ENCODE data around the gene SLU7.

SLU7 gene

DNA sequence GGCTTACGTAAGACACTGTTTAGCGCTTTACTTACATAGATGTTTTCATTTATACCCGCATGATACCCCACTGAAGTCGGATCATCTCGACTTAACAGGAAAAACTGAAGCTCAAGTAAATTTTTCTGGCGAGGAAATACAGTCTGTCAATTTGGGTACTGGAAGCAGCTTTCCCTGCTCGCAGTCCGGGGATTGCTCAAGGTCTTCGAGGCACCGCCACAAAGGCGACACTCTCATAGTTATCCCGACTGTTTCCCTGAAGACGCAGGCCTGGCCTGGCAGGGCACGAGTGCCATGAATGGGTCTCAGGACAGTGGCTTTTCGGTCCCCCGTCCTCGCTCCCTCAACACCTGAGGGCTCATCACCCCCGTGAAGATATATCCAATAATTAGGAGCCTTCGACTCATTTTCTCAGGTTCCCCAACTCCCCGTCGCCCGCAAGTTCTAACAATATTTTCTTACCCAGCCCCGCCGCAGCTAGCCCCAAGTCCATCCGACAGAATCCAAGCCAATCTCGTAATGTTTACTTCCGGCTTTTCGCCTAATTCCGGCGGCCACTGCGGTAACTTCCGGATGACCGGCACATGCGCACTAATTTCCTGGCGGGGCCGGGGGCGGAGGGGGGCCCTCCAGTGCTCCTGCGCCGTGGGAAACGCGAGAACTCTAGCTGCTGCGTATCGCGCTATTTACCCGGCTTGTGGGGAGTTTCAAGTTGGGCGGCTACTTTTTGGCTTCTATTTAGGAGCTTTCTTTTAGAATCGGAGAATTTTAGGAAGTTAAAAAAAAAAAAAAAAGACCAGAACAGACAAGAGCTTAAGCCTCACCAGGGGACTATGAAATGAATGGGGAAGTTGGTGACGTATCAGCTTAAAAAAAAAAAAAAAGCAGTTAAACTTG lies at the start of gene SLU7:
Gene SLU7, minus strand, starts transcription at position 521 of the 897 bp plus-strand sequence. CDS start 3,787 bp downstream, outside the sequence.
- DNase-seq = peak; percentile 92

DNA sequence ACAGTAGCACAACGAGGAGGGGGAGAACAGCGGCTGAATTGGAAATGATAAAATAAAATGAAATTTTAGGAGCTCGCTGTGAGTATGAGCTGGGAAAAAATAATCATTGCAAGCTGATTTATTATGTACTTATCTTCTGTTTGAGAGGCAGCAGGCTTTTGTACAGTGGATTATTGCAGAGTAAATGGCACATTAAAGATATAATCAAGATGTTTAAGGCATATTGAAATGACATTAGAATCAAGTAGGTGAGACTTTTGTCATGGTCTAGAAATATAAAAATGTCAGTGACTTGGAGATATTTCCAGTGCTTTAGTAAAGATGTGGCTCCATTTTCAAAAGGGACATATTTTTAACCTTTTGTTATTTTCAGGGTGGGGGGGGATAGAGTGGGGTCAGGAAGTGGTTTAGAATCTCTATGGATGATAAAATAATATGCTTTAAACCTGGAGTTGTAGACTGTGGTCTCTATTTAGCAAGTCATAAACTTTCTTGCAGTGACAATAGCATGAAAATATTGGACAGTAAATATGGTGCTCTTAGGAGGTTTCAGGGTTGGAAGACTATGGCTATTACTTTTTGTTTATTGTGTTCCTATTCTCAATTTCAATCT lies 49.6 kb upstream of the SLU7 start:
- no peak for DNase-seq

GRCh38 chr5:160467555-160468362 lies 48.9 kb upstream of the SLU7 start:
- DNase-seq = no peak

GRCh38 chr5:160466889-160467554 lies 48.1 kb upstream of the SLU7 start:
- DNase-seq = no peak

DNA sequence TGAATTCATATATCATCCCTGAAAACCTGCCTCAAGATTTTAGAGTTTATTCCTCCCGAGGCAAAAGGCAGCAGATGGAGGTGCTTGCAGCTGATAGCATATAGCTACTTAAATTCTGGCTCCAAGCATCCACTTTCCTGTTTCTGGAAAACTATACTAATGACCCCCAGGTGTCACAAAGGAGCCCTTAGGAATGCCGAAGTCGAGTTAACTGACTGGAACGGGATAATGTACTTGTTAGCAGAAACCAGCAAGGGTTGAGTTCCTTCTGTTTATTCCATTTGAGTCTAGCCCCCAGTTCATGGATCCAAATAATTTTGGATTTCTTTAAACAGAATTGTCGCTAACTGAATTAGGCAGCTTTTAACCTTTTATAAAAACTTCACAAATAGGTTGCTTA lies 47.2 kb upstream of the SLU7 start:
- DNase-seq = no peak

- DNase-seq = no peak
Measured at GRCh38 chr5:160464466-160464797, 45.6 kb upstream of the SLU7 start.

DNA sequence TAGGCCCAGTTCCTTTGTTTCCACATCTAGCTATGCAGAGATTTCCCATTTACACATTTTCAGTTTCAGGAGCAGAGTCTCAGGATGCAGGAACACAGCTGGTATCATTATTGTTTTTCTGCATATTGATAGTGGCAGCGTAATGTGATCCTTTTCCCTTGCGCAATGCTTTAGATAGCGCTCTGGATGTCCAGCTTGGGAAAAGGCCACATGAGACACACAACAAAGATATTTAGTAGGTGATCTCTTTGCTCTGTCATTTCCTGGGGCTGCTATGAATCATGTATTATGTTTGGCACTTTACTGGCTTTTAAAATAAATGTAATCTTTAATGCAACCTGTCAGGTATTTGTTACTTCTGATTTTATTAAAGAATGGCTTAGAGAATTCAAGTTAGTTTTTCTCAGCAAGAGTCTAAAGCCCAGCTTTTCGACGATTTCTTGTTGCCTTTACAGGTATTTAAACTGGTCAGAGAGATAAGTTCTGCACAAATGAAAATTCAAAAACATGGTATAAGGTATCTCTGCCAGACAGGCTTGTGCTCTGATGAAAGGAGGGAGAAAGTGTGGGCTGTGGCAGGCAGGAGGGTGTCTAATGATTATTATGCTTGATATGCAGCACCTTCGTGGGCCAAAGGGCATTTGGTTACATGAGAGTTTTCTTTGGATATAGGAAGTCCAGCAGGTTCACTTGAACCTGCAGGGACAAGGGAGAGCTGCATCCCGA lies 45.0 kb upstream of the SLU7 start:
- DNase-seq = no peak

DNA sequence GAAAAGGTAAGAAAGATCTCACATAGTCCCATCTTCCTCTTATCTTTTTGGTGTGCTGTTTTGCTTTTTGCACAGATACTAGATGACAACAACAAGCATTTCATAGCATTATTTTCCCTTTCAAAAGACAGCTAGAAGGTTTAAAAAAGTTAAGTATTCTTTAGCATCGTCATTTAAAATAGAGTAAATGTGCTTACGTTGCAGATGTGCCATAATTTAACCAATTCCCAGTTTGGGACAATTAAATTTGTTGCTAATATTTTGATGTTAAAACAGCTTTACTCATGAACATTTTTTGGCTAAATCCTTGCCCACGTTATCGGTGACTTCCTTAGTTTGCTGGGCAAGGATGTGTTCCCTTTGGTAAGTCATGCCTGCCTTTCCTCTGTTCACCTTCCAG lies 44.3 kb upstream of the SLU7 start:
- DNase-seq = no peak

DNA sequence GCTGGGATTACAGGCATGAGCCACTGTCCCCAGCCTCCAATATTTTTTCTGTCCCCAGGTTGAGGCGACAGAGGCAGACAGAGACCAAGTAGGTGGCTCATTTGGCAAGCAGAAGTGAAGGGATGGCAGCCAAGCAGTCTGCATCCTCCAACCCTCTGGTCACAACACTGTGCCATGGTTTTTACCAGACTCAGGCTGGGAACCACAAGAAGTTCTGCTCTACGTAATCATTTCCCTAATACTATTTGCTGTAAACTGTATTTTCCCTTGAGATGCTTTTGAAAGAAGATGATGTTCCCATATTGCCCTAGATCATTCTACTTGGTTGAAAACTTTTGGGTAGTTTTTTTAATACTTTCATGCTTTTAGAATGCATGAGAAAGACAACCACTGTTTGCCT lies 43.3 kb upstream of the SLU7 start:
- no peak for DNase-seq

DNA sequence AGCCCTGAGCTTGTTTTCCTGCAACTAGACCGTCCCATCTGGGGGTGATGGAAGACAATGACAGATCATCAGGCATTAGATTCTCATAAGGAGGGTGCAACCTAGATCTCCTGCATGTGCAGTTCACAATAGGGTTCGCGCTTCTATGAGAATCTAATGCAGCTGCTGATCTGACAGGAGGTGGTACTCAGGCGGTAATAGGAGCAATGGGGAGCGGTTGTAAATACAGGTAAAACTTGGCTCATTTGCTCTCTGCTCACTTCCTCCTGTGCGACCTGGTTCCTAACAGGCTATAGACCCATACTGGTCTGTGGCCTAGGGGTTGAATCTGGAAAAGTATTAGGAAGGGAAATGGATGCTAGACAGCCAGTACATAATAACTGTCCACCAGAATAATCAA lies 42.5 kb upstream of the SLU7 start:
- no peak for DNase-seq

- no peak for DNase-seq
Measured at GRCh38 chr5:160460377-160461049, 41.6 kb upstream of the SLU7 start.

DNA sequence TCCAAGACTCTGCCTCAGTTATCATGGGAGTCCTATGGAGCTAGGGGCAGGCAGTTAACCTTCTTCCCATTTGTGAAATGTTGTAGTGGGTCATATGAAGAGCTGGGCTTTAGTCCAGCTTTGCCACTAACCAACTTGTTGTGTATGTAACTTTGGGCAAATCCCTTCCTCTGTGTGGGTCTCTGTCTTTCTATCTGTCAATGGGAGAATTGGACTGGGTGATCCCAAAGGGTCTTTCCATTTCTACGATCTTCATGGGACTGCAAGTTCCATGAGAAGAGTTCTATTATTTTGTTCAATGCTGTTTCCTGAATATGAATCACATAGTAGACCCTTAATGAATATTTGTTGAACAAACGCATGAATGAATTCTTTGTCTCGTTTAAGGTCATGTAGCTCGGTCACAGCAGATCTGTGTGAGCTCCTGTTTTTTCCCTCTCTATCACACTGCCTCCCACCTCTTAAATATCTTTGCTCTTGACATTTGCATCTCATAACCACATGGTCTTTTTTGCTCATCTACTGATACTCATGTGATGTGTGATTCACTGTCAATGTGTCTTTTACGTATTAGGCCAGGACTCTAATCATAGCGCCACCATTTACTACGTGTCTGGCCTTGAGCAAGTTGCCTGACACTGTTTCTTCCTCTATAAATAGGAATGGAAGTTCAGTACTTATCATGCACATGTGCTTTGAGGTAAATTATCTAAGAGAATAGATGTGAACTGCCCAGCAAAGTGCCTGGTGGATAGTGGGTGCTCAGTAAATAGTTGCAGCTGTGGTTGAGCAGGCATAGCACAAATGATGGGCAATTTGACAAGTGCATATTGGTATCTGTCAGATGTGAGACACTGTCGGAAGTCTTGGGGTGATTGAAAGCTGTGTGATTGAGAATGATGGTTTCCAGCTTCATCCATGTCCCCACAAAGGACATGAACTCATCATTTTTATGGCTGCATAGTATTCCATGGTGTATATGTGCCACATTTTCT lies 40.2 kb upstream of the SLU7 start:
- DNase-seq = no peak

DNA sequence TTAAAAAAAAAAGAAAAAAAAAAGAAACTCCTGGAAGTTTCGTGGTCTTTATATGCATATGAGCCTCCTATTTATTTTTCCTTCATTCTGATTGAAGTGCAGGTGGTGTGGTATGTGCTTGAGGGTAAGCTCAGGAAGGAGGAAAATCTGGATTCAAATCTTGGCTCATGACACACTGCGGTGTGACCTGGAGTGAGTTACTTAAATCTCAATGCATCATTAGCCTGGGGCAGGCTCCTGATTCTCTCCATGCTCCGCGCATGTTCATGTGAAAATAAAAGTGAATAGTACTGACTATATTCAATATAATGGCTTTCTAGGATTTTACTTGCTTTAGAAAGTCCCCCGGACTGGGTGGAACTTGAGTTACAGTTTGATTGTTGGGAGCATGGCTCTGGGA lies 38.4 kb upstream of the SLU7 start:
- no peak for DNase-seq

DNA sequence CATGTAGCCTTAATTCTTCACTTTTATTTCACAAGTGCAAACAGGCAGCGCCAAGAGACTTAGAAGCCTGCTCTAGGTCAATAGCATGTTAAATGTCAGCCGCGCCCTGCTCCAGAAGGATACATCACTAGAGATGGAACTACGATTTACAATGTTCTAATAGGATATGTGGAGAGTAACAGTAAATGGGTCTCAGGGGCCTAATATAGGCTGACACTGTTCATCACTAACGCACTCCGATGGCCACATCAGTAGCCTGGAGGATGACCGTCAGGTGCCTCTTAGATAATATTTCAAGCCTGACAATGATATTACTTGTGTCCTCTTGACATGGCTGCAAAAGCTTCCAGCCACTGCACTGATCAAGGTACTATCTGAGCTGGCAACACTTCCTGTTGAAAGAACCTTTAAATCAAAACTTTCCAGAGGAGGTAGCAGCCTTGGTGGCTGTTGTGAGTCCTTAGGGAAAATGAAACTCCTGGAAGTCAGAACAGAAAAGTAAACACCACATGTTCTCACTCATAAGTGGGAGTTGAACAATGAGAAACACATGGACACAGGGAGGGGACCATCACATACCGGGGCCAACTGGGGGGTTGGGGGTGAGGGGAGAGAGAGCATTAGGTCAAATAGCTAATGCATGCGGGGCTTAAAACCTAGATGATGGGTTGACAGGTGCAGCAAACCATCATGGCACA lies 37.7 kb upstream of the SLU7 start:
- DNase-seq = no peak

- no peak for DNase-seq
Measured at GRCh38 chr5:160455600-160455999, 36.7 kb upstream of the SLU7 start.

GRCh38 chr5:160453751-160454150 lies 34.9 kb upstream of the SLU7 start:
- DNase-seq = no peak

GRCh38 chr5:160452795-160453194 lies 33.9 kb upstream of the SLU7 start:
- DNase-seq = no peak

DNA sequence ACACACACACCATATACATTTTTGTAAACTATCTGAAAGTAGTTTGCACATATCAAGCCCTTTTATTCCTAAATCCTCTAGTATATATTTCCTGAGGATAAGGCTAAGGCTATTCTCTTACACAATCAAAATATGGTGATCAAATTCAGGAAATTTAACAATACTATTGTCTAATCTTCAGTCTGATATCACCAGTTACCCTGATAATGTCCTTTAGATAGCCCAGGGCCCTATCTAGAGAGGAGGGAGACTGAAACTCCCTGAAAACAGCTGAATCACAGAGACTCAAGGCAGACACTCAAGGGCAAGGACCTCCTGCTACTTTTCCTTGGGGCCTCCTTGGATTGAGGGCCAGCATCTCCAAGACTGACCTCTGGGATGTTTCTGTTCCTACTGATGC lies 33.2 kb upstream of the SLU7 start:
- no peak for DNase-seq

DNA sequence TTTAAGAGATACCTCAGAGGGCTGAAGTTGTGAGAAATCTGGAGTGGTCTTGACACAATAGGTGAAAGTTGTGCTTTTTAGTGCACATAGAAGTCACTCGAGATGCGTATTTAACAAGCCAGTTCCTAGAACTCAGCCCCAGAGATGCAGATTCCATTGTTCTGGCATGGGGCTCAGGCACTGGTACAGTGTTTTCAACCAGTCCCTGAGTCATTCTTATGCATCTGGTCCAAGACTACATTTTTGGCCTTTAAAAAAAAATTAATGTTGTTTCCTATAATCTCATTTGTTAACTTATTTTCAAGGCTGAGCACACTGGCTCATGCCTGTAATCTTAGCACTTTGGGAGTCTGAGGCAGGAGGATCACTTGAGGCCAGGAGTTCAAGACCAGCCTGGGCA lies 32.4 kb upstream of the SLU7 start:
- no peak for DNase-seq

Data from retina (tissue), 1 donor.